Peyer's patch (tissue), 4 donors: ENCODE results near the gene MAML3.

Experiments
- POLR2A ChIP-seq, 2 donors: fragments of 450-650 bp; IDR thresholded peaks; one replicate each; pipeline ENCODE4 v1.5.1; 2017; ENCODE audit warnings: antibody characterized with exemption in 2 of 2, mild to moderate bottlenecking in 2 of 2, moderate library complexity in 2 of 2
- TF ChIP-seq, protein P1 (sequence below), 6 experiments: fragments of 450-650 bp in 4 of 6; fragments of 200-600 bp in 2 of 6; sonication (generic) in 1 of 6; IDR thresholded peaks; one replicate each; pipeline ENCODE4 v1.5.1; 2017 to 2019; ENCODE audit warnings: antibody characterized with exemption in 6 of 6, mild to moderate bottlenecking in 3 of 6, moderate library complexity in 1 of 6

DNA sequence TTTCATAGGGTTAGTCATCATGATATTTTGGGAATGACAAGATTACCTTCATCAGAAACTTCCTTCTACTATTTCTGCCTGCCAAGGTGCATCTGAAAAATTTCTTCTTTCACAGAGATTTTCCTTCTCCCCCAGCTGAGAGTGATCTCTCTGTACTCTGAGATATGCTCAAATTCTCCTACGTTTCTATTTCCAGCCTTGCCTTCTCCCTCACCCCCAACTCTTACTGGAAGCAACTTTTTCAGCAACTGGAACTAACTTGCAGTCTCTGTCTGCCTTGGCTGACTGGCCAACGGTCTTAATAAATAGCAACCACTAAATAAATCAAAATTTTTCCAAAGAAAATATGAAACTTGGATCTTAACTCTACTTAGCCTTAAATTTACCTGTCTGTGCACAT, 122.3 kb downstream of the MAML3 start:
- TF ChIP-seq, protein P1, sequence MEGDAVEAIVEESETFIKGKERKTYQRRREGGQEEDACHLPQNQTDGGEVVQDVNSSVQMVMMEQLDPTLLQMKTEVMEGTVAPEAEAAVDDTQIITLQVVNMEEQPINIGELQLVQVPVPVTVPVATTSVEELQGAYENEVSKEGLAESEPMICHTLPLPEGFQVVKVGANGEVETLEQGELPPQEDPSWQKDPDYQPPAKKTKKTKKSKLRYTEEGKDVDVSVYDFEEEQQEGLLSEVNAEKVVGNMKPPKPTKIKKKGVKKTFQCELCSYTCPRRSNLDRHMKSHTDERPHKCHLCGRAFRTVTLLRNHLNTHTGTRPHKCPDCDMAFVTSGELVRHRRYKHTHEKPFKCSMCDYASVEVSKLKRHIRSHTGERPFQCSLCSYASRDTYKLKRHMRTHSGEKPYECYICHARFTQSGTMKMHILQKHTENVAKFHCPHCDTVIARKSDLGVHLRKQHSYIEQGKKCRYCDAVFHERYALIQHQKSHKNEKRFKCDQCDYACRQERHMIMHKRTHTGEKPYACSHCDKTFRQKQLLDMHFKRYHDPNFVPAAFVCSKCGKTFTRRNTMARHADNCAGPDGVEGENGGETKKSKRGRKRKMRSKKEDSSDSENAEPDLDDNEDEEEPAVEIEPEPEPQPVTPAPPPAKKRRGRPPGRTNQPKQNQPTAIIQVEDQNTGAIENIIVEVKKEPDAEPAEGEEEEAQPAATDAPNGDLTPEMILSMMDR (IDR thresholded peaks at IDR 0.05) = no peak
- TF ChIP-seq POLR2A (IDR thresholded peaks at IDR 0.05) = no peak
